NCI-H524 treated with DMSO at 0.1 percent for 48 hours (cell line): Measurements from ENCODE around the gene XPO5.
"Not testable (repeated sequence)": the region's sequence is repeated elsewhere in the genome, so short reads cannot be mapped to it uniquely, and the experiment has no call there.

Experiments used
- DNase-seq: peaks from one replicate; lab custom pipeline; 2025; lab: John Stamatoyannopoulos, UW

The XPO5 gene

GRCh38 chr6:43575772-43576551 is at the start of gene XPO5, which contains the start of gene POLH:
TSS of gene XPO5 (minus strand) at chr6:43576038. CDS start at chr6:43575864, 174 bp downstream.
TSS of gene POLH (plus strand) at chr6:43576185. CDS start at chr6:43582320, 6,135 bp downstream.
- peak; percentile 68 for DNase-seq

- DNase-seq, result no peak
Measured at GRCh38 chr6:43625393-43625992, 49.7 kb upstream of the XPO5 start.

- DNase-seq, result no peak
Measured at GRCh38 chr6:43624786-43625288, 49.0 kb upstream of the XPO5 start.

- no peak for DNase-seq
Measured at GRCh38 chr6:43623880-43624785, 48.3 kb upstream of the XPO5 start.

GRCh38 chr6:43622541-43622940 is 46.7 kb upstream of the XPO5 start:
- no peak for DNase-seq

GRCh38 chr6:43621836-43622180 is 46.0 kb upstream of the XPO5 start:
- no peak for DNase-seq

GRCh38 chr6:43621078-43621835 is 45.4 kb upstream of the XPO5 start:
- no peak for DNase-seq

GRCh38 chr6:43616725-43617472 is 41.1 kb upstream of the XPO5 start:
- no peak for DNase-seq

GRCh38 chr6:43614396-43614730 is 38.5 kb upstream of the XPO5 start:
- DNase-seq, result no peak

GRCh38 chr6:43613721-43614395 is 38.0 kb upstream of the XPO5 start:
- no peak for DNase-seq

- DNase-seq, result no peak
Measured at GRCh38 chr6:43610431-43610830, 34.6 kb upstream of the XPO5 start.

GRCh38 chr6:43609402-43609801 is 33.6 kb upstream of the XPO5 start:
- DNase-seq, result no peak

GRCh38 chr6:43608807-43609206 is 33.0 kb upstream of the XPO5 start:
- DNase-seq, result no peak

GRCh38 chr6:43608310-43608763 is 32.5 kb upstream of the XPO5 start:
- peak; percentile 4 for DNase-seq

- DNase-seq, result no peak
Measured at GRCh38 chr6:43606019-43606418, 30.2 kb upstream of the XPO5 start.

- DNase-seq, result no peak
Measured at GRCh38 chr6:43604174-43604573, 28.3 kb upstream of the XPO5 start.

- no peak for DNase-seq
Measured at GRCh38 chr6:43600595-43600994, 24.8 kb upstream of the XPO5 start.

- no peak for DNase-seq
Measured at GRCh38 chr6:43593938-43594337, 18.1 kb upstream of the XPO5 start.

GRCh38 chr6:43589564-43589963 is 13.7 kb upstream of the XPO5 start:
- not testable (repeated sequence) for DNase-seq

- DNase-seq, result no peak
Measured at GRCh38 chr6:43588194-43588593, 12.4 kb upstream of the XPO5 start.
